ENCODE results near the gene HNRNPC. TPM values are rescaled to one million over a fixed set of nuclear protein-coding genes. Genes with fewer than 3 reads are reported as not detected.
"Not testable (repeated sequence)": the region's sequence is repeated elsewhere in the genome, so short reads cannot be mapped to it uniquely, and the experiment has no call there.

HNRNPC gene
- total RNA-seq, 1 donor from 2014 or later = 690 TPM

DNA sequence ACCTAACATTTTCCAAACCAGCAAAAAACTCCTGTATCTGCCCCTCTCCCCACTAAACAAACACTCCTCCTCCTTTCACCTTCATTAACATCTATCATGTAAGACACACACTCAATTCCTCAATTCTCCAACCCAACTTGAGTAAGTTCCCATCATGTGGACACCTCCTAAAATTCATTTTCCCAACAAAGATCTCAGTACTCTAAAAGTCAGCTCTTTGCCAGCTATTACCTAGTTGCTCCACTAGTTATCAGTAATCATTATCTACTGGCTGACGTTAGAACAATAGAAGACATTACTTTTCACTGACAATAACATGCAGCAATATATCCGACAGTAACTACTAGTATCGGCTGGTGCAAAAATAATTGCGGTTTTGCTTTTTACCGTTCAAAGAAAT is 42.1 kb downstream of the HNRNPC start:
- no peaks in the 10 kb centered on the region for H3K9me3 Mint-ChIP-seq (ENCODE audit: low read depth)
- TF ChIP-seq CTCF (IDR thresholded peaks at IDR 0.05; ENCODE audit: unreplicated experiment) = no peak
- H3K4me3 Mint-ChIP-seq (ENCODE audit: low read depth) = no peak overlapping the region
- peaks cover 52% of the 10 kb centered on the region for H3K36me3 Mint-ChIP-seq (ENCODE audit: insufficient read depth)
- H3K4me1 Mint-ChIP-seq (ENCODE audit: low read depth) = peaks cover 27% of the 10 kb centered on the region
- no peaks in the 10 kb centered on the region for H3K27me3 Mint-ChIP-seq
- H3K27ac Mint-ChIP-seq = no peak overlapping the region
- no peak for DNase-seq (ENCODE audit: low spot score, unreplicated experiment)

- DNase-seq (ENCODE audit: low spot score, unreplicated experiment) = no peak
- H3K4me3 Mint-ChIP-seq (ENCODE audit: low read depth) = no peak overlapping the region
- no peak for TF ChIP-seq CTCF (IDR thresholded peaks at IDR 0.05; ENCODE audit: unreplicated experiment)
- peak overlapping the region; percentile 64 for H3K27ac Mint-ChIP-seq
- H3K4me1 Mint-ChIP-seq (ENCODE audit: low read depth) = peaks cover 25% of the 10 kb centered on the region
- H3K36me3 Mint-ChIP-seq (ENCODE audit: insufficient read depth) = peaks cover 51% of the 10 kb centered on the region
- H3K9me3 Mint-ChIP-seq (ENCODE audit: low read depth) = no peaks in the 10 kb centered on the region
- no peaks in the 10 kb centered on the region for H3K27me3 Mint-ChIP-seq
Observed at GRCh38 chr14:21226467-21226866, 42.8 kb downstream of the HNRNPC start.

GRCh38 chr14:21225164-21225563 is 44.1 kb downstream of the HNRNPC start:
- H3K4me3 Mint-ChIP-seq (ENCODE audit: low read depth); H3K9me3 Mint-ChIP-seq (ENCODE audit: low read depth); H3K27me3 Mint-ChIP-seq; H3K27ac Mint-ChIP-seq; DNase-seq (ENCODE audit: low spot score, unreplicated experiment): not testable (repeated sequence)
- Mint-ChIP-seq H3K36me3 (ENCODE audit: insufficient read depth) (peaks cover 50% of the 10 kb centered on the region), H3K4me1 (ENCODE audit: low read depth) (peaks cover 27% of the 10 kb centered on the region)

DNA sequence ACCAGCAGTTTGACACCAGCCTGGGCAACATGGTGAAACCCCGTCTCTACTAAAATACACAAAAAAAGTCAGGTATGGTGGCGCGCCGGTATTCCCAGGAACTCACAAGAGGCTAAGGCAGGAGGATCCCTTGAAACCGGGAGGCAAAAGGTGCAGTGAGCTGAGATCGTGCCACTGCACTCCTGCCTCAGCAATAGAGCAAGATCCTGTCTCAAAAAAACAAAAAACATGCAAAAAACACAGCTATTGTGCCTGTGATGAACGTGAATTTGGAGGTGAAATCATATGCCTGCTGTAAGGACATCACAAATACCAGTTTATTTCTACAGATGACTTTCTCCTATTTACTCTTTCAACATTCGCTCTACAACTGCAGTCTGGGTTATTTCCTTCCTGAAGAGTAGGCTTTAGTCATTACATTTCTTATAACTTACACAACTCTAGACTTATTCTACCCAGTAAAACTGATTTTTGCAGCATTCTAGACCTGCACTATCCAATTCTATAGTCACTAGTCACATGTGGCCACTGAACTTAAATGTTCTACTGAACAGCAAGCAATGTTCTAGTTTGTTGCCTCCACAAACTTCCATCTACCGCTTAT is 48.3 kb downstream of the HNRNPC start:
- no peaks in the 10 kb centered on the region for H3K9me3 Mint-ChIP-seq (ENCODE audit: low read depth)
- no peaks in the 10 kb centered on the region for H3K27me3 Mint-ChIP-seq
- H3K36me3 Mint-ChIP-seq (ENCODE audit: insufficient read depth) = peaks cover 41% of the 10 kb centered on the region
- no peak overlapping the region for H3K4me3 Mint-ChIP-seq (ENCODE audit: low read depth)
- no peak for TF ChIP-seq CTCF (IDR thresholded peaks at IDR 0.05; ENCODE audit: unreplicated experiment)
- peaks cover 16% of the 10 kb centered on the region for H3K4me1 Mint-ChIP-seq (ENCODE audit: low read depth)
- no peak for DNase-seq (ENCODE audit: low spot score, unreplicated experiment)
- peak overlapping the region; percentile 83 for H3K27ac Mint-ChIP-seq

DNA sequence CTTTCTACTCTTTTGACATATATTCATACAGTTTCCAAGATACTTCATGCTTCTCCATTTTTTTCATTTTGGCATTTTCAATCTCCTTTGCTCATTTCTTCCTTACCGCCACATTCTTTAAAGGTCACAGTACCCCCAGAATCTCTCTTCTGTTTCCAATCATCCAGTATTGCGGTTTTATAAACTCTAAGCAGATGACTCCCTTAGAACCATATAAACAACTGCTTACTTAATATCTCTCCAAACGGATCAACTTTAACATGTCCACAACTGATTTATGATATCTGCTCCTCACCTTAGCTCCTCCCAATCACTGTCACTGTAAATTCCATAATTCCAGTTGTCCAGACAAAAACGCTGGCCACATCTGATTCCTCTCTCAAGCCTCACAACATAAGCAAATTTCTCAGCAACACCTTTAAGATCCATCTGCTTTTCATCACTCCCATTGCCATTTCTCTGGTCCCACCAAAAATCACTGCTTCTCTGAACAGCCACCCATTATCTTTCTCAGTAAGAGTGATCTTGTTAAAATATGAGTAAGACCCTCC is 49.6 kb downstream of the HNRNPC start:
- DNase-seq (ENCODE audit: low spot score, unreplicated experiment) = no peak
- H3K27me3 Mint-ChIP-seq = no peaks in the 10 kb centered on the region
- no peaks in the 10 kb centered on the region for H3K9me3 Mint-ChIP-seq (ENCODE audit: low read depth)
- TF ChIP-seq CTCF (IDR thresholded peaks at IDR 0.05; ENCODE audit: unreplicated experiment) = no peak
- H3K36me3 Mint-ChIP-seq (ENCODE audit: insufficient read depth) = peaks cover 51% of the 10 kb centered on the region
- H3K27ac Mint-ChIP-seq = peak overlapping the region; percentile 11
- H3K4me1 Mint-ChIP-seq (ENCODE audit: low read depth) = peaks cover 16% of the 10 kb centered on the region
- no peak overlapping the region for H3K4me3 Mint-ChIP-seq (ENCODE audit: low read depth)

- H3K4me1 Mint-ChIP-seq (ENCODE audit: low read depth) = peaks cover 13% of the 10 kb centered on the region
- no peak overlapping the region for H3K4me3 Mint-ChIP-seq (ENCODE audit: low read depth)
- no peaks in the 10 kb centered on the region for H3K27me3 Mint-ChIP-seq
- peaks cover 50% of the 10 kb centered on the region for H3K36me3 Mint-ChIP-seq (ENCODE audit: insufficient read depth)
- no peak overlapping the region for H3K27ac Mint-ChIP-seq
- no peak for DNase-seq (ENCODE audit: low spot score, unreplicated experiment)
- no peaks in the 10 kb centered on the region for H3K9me3 Mint-ChIP-seq (ENCODE audit: low read depth)
- no peak for TF ChIP-seq CTCF (IDR thresholded peaks at IDR 0.05; ENCODE audit: unreplicated experiment)
Observed at GRCh38 chr14:21219120-21219519, 50.1 kb downstream of the HNRNPC start.
